PC-9 (cell line): Measurements from ENCODE around the gene KLK15.

Experiments
- CTCF ChIP-seq: fragments of 200-600 bp; sonication (generic); conservative IDR thresholded peaks from 2 replicates; pipeline ENCODE4 v1.6.1; 2017; ENCODE audit warnings: mixed run types, antibody characterized with exemption, mild to moderate bottlenecking, moderate library complexity
- EZH2 ChIP-seq: fragments of 200-600 bp; sonication (generic); IDR thresholded peaks from 2 replicates; pipeline ENCODE4 v1.8.0; 2017; ENCODE audit warnings: antibody characterized with exemption, low read depth

GRCh38 chr19:50844296-50844935, 11.0 kb upstream of the KLK15 start:
- TF ChIP-seq CTCF: no peak
- TF ChIP-seq EZH2: no peak
